Hepatocyte (in vitro differentiated cells): ENCODE results near the gene SLX4IP.

Source experiments
- EZH2 ChIP-seq: fragments of 200-600 bp; sonication (generic); IDR thresholded peaks from 2 replicates; pipeline ENCODE4 v1.6.1; 2016; ENCODE audit warnings: antibody characterized with exemption, mild to moderate bottlenecking, borderline replicate concordance
- TF ChIP-seq, protein P1 (sequence below): fragments of 200-600 bp; sonication (generic); IDR thresholded peaks from 2 replicates; pipeline ENCODE4 v1.5.1; 2016; ENCODE audit warnings: antibody characterized with exemption, mild to moderate bottlenecking; ENCODE audit not compliant: poor library complexity

DNA sequence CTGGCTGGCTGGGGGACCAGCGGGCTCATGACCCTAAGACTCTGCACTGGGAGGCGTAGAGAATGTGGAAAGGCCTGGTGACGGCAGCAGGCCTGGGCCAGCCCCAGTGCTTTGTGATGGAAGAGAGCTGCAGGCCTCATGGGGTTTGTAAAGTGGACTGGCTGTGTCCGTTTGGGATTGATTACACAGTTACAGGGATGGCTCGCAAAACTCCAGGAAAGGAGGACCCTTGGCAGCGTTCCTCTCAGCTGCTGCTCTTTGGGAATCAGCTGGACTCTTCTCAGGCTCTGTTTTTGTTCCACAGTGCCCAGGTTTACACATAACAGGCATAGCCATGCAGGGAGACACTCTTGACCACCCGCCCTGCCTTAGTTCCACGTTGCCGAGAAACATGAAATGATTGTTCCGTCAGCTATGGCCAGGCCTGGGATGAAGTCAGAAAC, 89.0 kb downstream of the SLX4IP start:
- TF ChIP-seq, protein P1, sequence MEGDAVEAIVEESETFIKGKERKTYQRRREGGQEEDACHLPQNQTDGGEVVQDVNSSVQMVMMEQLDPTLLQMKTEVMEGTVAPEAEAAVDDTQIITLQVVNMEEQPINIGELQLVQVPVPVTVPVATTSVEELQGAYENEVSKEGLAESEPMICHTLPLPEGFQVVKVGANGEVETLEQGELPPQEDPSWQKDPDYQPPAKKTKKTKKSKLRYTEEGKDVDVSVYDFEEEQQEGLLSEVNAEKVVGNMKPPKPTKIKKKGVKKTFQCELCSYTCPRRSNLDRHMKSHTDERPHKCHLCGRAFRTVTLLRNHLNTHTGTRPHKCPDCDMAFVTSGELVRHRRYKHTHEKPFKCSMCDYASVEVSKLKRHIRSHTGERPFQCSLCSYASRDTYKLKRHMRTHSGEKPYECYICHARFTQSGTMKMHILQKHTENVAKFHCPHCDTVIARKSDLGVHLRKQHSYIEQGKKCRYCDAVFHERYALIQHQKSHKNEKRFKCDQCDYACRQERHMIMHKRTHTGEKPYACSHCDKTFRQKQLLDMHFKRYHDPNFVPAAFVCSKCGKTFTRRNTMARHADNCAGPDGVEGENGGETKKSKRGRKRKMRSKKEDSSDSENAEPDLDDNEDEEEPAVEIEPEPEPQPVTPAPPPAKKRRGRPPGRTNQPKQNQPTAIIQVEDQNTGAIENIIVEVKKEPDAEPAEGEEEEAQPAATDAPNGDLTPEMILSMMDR: no peak
- no peak for TF ChIP-seq EZH2
